ENCODE results near the gene RAB38.

- no peak for TF ChIP-seq POLR2AphosphoS5 (IDR thresholded peaks at IDR 0.05; ENCODE audit: borderline replicate concordance, low read depth, low read length)
- no peak for TF ChIP-seq EZH2 (IDR thresholded peaks at IDR 0.05)
- TF ChIP-seq FOXP2 (optimal IDR thresholded peaks at IDR 0.05; ENCODE audit: control extremely low read depth, extremely low read length, insufficient read depth), result no peak
Observed at GRCh38 chr11:88169881-88170280, 5.4 kb downstream of the RAB38 start.

Measured in SK-N-MC (cell line).